AG08395 (cell line): ENCODE data around the gene KMO.
A peak's percentile ranks its signal among the peaks of the same experiment; 100 is the strongest.

Source experiments
- DNase-seq: peaks from one replicate; pipeline ENCODE4 v3.0.0; 2012; ENCODE audit warnings: mixed read lengths, low spot score

KMO gene

GRCh38 chr1:241532162-241532531, at the start of gene KMO:
Gene KMO (plus strand): TSS chr1:241532378. CDS start chr1:241532445, 67 bp downstream.
- DNase-seq = no peak

- DNase-seq = peak; percentile 81
These were observed 49.4 kb upstream of the KMO start for GRCh38 chr1:241482761-241483250.

DNA sequence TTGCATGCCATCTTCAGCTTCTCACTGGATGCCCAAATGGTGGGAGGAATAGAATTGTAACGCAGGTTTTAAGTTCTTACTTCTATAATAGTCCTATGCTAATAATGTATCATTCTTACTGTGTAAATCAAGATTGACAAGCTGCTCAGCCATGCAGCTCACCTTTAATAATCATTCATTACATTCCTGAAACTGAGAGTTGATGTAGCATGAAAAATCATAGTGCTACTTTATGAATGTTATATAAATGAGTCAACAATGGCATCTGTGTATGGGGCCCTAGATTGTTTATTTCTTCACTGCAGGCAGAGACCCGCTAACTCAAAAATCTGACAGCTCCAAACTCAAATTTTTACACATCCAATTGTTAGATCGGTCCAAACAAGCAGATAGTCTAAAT, 47.0 kb upstream of the KMO start:
- DNase-seq = no peak

DNA sequence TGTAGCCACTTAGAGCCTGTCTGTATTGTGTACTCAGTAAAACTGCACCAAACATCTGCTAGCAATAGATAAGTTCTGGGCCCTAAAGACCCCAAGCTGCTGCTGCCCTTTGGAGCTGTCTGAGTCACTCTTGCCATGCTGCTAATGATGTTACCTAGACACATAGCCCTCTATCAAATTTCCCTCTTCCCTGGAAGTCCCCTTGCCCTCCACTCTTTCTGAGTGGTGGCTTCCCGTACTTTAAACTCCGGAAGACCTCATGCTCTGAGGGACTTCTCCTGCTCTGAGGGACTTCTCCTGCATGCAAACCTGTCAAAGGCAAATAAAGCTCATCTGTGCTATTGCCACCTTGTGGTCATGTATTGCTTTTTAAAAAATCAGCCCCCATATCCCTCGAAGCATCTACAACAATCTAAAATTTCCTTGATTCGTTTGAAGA, 46.6 kb upstream of the KMO start:
- DNase-seq = no peak

DNA sequence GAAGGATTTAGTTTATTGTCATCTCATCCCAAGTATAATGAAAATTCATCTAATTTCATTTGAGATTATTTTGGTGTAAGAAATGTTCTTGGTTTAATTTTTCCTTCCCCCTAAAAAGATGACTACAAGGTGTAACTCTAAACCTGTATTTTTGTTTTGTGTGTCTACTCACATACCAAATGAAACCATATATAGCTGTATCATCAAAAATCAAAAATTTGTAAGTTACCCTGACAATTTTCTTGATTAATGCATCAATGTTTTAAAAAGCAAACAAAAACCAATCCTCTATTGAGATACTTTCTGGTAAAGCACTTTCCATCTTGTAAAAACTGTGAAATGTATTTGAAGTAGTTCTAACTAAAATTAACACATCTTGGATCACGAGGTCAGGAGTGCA, 43.4 kb upstream of the KMO start:
- no peak for DNase-seq

DNA sequence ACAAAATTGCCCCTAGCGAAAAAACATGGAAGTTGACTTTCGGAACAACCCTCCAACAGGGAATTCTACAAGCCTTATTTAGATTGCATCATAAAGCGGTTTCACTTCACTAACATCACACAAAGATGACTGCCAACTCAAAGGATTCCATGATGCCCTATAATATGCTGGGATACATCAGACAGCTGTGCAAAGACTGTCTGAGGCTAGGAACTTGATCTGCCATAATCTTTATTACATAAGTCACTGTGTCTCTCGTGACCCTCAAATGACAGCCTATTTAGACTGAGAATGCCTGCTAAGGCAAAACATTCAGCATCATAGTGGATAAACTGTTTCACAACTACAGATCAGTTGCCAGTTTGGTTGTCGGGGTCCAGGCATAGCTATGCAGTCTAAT, 36.4 kb upstream of the KMO start:
- DNase-seq = no peak

- DNase-seq = peak; percentile 43
These were observed 32.3 kb upstream of the KMO start for GRCh38 chr1:241499910-241500309.

- DNase-seq = no peak
These were observed 28.7 kb upstream of the KMO start for GRCh38 chr1:241503444-241503843.

DNA sequence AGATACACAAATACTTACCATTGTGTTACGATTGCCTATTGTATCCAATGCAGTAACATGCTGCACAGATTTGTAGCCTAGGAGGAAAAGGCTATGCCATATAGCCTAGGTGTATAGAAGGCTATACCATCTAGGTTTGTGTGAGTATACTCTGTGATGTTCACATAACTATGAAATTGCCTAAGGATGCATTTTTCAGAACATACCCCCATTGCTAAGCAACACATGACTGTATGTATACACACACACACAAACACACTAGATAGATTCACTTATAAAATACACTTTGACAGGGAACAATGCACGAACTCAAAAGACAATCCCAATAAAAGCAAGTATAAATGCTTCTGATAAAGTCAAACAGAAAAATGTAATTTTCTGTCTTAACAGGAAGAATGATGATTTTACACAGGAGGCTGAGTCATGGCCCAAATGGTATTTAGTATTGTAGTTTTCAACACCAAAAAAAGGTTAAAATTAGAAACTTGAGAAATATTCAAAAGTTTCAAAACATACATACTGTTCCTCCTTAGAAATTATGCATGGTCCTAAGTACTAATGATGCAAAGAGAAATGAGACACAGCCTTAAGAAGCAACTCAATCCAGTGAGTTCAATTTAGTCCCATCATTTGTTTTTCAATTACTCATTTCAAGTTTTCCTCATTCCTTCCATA, 24.9 kb upstream of the KMO start:
- no peak for DNase-seq

DNA sequence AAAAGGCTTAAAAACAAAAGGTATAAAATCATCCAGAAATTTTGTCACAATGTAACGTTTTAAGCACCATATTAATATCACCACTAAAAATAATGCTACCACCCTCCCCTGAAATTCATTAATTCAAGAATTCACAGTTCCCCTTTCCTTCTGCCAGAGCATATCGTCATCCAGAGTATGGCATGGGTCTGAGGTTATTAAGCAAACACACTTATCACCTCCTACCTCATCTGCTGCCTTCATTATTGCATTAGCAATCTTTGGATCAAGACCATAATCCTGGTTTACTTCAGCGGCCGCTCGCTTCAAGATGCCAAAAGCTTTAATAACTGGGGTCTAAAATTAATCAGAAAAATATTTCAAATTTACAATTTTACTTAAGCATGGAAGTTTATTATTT, 18.8 kb upstream of the KMO start:
- no peak for DNase-seq

DNA sequence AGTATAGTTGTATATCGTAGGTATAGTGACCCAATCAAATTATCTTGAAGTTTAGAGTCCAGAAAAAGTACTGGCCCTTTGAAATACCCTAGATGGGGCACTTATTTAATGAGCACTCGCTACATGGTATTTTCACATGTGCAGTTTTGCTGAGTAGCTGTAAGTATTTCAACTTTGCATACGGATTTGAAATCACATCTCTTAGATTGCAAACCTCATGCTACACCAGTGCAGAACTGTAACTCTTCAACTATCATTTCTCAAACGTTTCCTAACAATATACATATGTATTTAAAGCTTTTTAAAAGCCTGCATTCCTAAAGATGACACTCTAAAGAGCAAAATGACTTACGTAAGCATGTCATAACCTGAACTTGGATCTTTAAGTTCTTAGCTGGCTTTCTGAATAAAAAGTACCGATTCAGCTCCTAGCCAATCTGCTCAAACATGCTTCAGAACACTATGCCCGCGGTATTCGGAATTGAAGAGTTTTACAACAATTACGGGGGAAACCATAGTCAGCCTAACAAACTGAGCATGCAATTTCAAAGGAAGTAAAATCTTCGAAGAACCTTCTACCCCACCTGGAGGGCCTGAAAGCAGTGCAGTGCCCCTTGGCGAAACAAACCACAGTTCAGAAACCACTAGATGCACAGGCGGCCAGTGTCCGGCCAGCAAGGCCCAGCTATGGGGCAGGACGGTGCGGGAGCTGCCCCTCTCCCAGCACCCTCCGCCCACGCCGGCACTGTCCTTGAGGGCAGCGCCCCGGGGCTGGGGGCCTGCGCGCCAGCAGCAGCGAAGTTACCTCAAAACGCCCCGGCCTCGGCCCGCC, 13.5 kb upstream of the KMO start:
- peak; percentile 5 for DNase-seq

DNA sequence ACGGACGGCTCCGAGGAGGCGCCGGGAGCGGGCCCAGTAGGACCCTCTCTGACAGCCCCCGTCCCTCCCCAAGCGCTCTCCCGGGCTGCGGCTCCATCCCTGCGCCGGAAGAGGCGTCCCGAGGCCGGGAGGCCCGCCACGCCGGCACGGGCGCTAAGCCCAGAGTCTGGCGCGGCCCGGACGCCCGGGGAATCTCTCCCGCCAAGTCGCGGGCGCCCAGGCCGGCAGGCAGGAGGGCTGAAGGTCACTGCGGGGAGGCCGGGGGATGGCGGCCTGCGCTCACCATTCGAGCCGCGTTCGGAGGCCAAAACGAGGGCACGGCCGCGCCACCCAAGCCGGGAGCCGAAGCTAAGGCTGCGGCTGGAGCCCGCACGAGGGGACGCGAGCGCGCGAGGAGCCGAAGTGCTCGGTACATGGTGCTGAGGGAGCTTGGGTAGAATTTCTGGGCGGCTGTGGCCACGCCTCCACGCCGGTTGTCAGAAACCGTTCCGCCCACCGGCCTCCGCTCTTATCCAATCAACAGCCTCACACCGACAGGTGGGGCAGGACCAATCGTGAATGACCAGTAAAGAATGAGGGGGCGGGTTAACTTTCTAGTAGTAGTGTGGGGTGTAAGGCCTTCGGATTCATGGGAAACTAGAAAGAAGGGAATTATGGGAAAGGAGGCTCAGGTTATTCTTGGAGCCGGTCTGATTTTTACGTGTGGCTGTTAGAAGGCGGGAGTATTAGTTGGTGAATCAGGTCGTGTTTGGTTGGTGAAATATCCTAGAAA, 12.7 kb upstream of the KMO start, which contains the start of gene FH:
TSS of gene FH (minus strand) at position 448 of the 772 bp plus-strand sequence. CDS start at position 415, 33 bp downstream.
- DNase-seq = peak; percentile 97

DNA sequence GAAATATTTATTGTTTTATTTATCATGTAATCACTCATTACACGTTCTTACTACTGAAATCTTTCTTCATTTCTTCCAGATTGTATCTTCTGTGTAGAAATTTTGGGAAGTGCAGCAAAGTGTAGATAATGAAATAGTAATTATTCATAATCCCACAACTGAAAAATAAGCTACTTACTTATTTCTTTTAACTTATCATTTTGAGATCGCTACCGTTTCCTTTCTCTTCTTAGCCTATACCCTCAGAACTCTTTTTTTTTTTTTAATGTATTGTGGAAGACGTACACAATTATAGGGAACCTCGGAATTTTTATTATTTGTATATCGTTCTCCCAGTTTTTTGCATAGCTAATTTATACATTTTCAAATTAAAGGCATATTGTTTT, 12.1 kb upstream of the KMO start:
- no peak for DNase-seq

GRCh38 chr1:241521718-241522117, 10.5 kb upstream of the KMO start:
- no peak for DNase-seq

DNA sequence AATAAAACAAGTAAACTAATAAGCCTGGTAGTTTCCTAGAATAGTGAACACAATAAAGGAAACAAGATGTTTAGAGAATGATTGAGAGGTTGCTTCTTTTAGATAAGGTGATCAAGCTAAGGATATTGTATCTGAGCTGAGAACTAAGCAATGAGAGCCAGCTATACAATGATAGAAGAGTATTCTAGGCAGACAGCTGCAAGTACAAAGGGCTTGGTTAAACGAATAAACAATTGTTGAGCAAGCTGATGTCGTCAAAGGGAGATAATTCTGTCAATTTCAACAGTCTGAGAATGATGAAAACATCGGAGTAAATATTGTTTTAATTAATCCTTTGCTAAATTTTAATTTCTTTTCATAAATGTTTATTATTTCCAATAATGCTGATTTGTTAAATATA, 7.2 kb upstream of the KMO start:
- DNase-seq = no peak

DNA sequence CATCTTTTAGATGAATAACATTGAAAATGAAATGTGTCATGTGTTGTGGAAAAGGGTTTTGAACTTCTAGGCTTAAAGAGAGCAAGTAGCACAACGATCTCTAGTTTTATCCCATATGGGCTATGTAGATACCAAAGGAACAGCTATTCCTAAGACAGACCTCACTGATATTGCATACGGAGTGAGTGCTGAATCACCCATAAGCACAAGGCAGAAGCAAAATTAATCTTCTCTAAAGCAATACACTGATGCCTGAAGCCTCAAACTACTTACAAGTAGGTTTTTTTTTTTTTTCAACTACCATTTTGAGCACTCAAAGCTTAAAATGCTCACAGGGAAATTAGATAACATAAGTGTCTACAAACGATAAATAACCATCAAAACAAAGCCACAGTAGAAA, 5.0 kb upstream of the KMO start:
- DNase-seq = no peak

DNA sequence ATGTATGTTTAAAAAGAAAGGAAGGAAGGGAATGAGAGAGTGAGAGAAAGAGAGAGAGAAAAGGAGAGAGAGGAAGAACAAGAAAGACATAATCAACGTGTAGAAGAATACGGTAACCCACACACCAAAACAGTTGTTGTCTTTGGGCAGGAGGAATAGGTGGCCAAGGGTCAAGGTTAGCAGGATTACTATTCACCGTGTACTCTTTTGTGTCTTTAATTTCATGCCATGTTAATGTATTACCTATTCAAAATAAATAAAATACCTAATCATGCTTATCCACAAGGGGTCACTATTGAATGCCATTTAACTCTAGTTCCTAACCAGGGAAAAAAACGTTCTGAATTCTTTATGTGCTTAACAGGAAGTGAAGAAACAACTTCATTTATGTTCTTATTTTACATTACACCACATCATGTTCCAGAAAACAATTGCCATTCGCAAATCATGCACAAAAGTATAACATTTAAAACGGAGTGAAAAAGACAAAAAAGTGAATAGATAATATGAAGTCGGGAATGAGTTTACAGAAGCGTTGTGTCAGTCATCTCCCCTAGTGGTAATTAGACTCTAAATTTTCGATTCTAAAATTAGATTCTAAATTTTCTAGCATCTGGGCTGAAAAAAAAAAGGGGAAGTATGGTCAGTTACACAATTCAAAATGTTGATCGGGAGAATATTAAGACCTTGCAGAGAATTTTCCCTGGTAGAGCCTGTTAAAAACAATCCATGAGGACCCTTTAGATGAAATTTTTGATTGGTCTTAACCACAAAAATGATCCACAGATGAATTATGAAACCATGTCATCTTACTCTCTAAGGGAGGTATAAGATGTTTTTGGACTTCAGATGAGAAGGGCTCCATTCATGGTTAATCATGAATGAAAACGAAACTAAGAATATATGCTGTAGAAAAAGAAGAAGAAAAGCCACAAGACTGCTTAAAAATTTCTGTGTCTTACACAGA, 700 bp upstream of the KMO start:
- DNase-seq = peak; percentile 56

- DNase-seq = no peak
These were observed 686 bp downstream of the KMO start for GRCh38 chr1:241532864-241533263.

DNA sequence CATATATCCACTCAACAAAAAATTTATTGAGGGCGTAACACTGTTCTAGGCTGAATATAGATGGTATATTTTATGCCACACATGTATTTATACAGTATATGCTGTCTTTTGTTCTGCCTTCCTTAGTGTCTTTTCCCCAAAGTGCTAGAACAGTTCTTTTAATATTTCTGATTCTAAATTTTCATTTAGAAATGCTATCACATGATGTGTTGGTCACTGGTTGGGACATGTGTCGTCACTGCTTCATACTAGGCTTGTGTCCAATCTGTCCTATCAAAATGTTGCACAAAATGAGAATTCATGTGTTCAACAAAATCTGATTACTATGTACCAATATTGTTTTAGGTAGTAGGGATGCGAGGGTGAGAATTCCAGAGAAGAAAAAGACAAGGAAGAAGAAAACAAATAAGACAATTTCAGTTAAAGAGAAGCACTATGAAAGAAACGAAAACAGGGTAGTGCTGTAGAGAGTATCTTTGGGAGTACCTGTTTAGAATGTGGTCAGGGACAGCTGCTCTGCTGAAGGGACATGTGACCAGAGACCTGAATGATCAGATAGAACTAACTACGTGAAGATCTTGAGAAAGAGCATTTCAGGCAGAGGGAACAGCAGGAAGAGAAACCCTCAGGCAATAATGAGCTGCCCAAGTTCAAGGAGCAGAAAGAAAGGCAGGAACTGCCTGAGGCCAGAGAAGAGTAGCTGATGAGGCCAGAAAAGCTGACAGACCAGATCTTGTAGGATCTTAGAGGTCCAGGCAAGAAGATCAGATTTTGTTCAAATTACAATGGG, 1.3 kb downstream of the KMO start:
- no peak for DNase-seq

- DNase-seq = no peak
These were observed 4.1 kb downstream of the KMO start for GRCh38 chr1:241536304-241536703.

- DNase-seq = no peak
These were observed 4.8 kb downstream of the KMO start for GRCh38 chr1:241536969-241537368.
